HFFc6 (cell line): ENCODE results near the gene TMEM26. TPM values are rescaled to one million over a fixed set of nuclear protein-coding genes. Genes with fewer than 3 reads are reported as not detected.

Source experiments
- DNase-seq: peaks from one replicate; pipeline ENCODE4 v3.0.0-alpha.2; 2018
- H3K27ac Mint-ChIP-seq: 2 replicates; pipeline ENCODE4 v1.8.0; 2020; ENCODE audit warnings: mild to moderate bottlenecking, mixed read lengths
- H3K27me3 Mint-ChIP-seq: 2 replicates; pipeline ENCODE4 v1.8.0; 2021; ENCODE audit warnings: mild to moderate bottlenecking, moderate library complexity, mixed read lengths; ENCODE audit not compliant: insufficient read depth
- H3K36me3 Mint-ChIP-seq: 2 replicates; pipeline ENCODE4 v1.8.0; 2021; ENCODE audit warnings: low read depth, mixed read lengths
- H3K4me1 Mint-ChIP-seq: 2 replicates; pipeline ENCODE4 v1.8.0; 2020; ENCODE audit warnings: low read depth, mixed read lengths
- H3K4me3 Mint-ChIP-seq: 2 replicates; pipeline ENCODE4 v1.8.0; 2020; ENCODE audit warnings: mild to moderate bottlenecking, moderate library complexity, mixed read lengths
- H3K9me3 Mint-ChIP-seq: 2 replicates; pipeline ENCODE4 v1.8.0; 2020; ENCODE audit warnings: mild to moderate bottlenecking, mixed read lengths
- CTCF ChIP-seq: fragments of 200-600 bp; sonication (generic); IDR thresholded peaks from 2 replicates; pipeline ENCODE4 v1.5.0; 2021; ENCODE audit warnings: antibody characterized with exemption, mild to moderate bottlenecking
- total RNA-seq, 6 experiments: library from RNA; stranded (reverse); fragmentation: NEBNext Ultra II Directional; extraction: Animal tissue kit (Norgen Biotek cat#: 25700); gene quantifications; 2 replicates in 1 of 6; 3 replicates in 5 of 6; pipeline ENCODE4 v1.2.3, GENCODE V29; 2021

TMEM26 gene
- total RNA-seq, 6 experiments from 2014 or later, result not detected

DNA sequence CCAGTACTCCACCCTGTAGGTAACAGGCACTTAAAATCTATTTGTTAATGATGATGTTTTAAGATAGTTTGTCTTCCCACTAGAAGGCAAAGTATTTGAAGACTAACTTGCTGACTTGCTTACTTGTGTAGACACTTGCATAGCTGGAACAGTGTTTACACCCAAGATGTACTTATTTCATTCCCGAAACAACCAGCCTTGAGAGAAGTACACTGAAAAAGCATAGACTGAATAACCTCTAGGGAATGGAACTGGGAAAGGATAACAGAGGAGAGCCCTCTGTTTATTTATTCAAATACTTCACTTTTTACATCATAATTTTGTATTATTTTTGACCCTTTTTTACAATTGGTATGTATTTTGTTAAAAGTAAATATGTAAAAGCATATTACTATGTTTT, 33.1 kb upstream of the TMEM26 start:
- DNase-seq, result no peak
- H3K27ac Mint-ChIP-seq, result no peak overlapping the region
- no peaks in the 10 kb centered on the region for H3K27me3 Mint-ChIP-seq
- TF ChIP-seq CTCF, result no peak
- H3K9me3 Mint-ChIP-seq, result no peaks in the 10 kb centered on the region
- no peak overlapping the region for H3K4me3 Mint-ChIP-seq
- no peaks in the 10 kb centered on the region for H3K36me3 Mint-ChIP-seq
- H3K4me1 Mint-ChIP-seq, result peaks cover 20% of the 10 kb centered on the region

DNA sequence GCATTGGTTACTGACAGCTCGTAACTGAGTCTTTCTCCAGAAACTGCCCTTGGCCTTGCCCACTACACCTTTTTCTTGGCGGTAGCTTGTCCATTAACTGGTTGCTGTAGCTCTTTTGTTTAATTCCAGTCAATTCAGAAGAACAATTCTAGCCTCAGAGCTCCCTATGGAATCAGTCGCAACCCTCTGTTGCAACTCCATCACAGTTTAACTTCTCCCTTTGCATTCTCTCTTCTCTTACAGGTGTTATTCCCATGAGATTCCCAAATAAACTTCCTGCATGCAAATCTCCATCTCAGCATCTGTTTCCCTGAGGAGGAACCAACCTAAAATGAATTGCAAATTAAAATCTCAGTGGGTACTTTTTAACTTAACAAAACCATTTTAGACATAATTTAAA, 28.4 kb upstream of the TMEM26 start:
- H3K36me3 Mint-ChIP-seq, result no peaks in the 10 kb centered on the region
- H3K27ac Mint-ChIP-seq, result no peak overlapping the region
- H3K9me3 Mint-ChIP-seq, result no peaks in the 10 kb centered on the region
- H3K4me1 Mint-ChIP-seq, result peaks cover 10% of the 10 kb centered on the region
- no peak overlapping the region for H3K4me3 Mint-ChIP-seq
- DNase-seq, result no peak
- no peak for TF ChIP-seq CTCF
- peaks cover 4% of the 10 kb centered on the region; the same call in 1 of the 2 replicates for H3K27me3 Mint-ChIP-seq

GRCh38 chr10:61480208-61480607, 27.0 kb upstream of the TMEM26 start:
- peaks cover 14% of the 10 kb centered on the region for H3K4me1 Mint-ChIP-seq
- no peak overlapping the region for H3K27ac Mint-ChIP-seq
- no peaks in the 10 kb centered on the region for H3K36me3 Mint-ChIP-seq
- no peak overlapping the region for H3K4me3 Mint-ChIP-seq
- DNase-seq, result no peak
- H3K9me3 Mint-ChIP-seq, result no peaks in the 10 kb centered on the region
- H3K27me3 Mint-ChIP-seq, result peaks cover 4% of the 10 kb centered on the region; the same call in 1 of the 2 replicates
- no peak for TF ChIP-seq CTCF

- H3K36me3 Mint-ChIP-seq, result no peaks in the 10 kb centered on the region
- H3K27me3 Mint-ChIP-seq, result peaks cover 4% of the 10 kb centered on the region; the same call in 1 of the 2 replicates
- no peak for DNase-seq
- no peak overlapping the region for H3K4me3 Mint-ChIP-seq
- H3K27ac Mint-ChIP-seq, result no peak overlapping the region
- H3K4me1 Mint-ChIP-seq, result peaks cover 15% of the 10 kb centered on the region
- peak; percentile 30 for TF ChIP-seq CTCF
- no peaks in the 10 kb centered on the region for H3K9me3 Mint-ChIP-seq
Measured at GRCh38 chr10:61478621-61479312, 25.6 kb upstream of the TMEM26 start.

DNA sequence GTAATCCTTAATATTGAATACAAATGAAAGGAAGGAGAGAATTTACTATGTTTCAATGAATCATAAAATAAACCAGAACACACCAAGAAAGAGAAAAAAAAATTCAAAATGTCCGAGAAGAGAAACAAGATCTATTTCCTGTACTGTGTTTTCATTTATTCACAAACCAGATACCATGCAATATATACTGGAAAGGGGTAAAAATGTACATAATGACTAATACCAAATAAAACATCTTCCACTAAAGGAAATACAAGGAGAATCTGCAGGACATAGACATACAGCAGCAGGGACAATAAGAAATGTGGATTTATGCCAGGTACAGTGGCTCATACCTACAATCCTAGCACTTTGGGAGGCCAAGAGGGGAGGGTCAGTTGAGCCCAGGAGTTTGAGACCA, 24.3 kb upstream of the TMEM26 start:
- Mint-ChIP-seq H3K4me1 (peaks cover 15% of the 10 kb centered on the region), H3K27ac (no peak overlapping the region), H3K9me3 (no peaks in the 10 kb centered on the region), H3K36me3 (no peaks in the 10 kb centered on the region), H3K4me3 (no peak overlapping the region), H3K27me3 (peaks cover 4% of the 10 kb centered on the region; the same call in 1 of the 2 replicates)
- no peak for DNase-seq
- no peak for TF ChIP-seq CTCF
